ENCODE measurements around the gene PDGFD.

- TF ChIP-seq, protein P1, sequence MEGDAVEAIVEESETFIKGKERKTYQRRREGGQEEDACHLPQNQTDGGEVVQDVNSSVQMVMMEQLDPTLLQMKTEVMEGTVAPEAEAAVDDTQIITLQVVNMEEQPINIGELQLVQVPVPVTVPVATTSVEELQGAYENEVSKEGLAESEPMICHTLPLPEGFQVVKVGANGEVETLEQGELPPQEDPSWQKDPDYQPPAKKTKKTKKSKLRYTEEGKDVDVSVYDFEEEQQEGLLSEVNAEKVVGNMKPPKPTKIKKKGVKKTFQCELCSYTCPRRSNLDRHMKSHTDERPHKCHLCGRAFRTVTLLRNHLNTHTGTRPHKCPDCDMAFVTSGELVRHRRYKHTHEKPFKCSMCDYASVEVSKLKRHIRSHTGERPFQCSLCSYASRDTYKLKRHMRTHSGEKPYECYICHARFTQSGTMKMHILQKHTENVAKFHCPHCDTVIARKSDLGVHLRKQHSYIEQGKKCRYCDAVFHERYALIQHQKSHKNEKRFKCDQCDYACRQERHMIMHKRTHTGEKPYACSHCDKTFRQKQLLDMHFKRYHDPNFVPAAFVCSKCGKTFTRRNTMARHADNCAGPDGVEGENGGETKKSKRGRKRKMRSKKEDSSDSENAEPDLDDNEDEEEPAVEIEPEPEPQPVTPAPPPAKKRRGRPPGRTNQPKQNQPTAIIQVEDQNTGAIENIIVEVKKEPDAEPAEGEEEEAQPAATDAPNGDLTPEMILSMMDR (IDR thresholded peaks at IDR 0.05): no peak
- no peak for TF ChIP-seq EP300 (IDR thresholded peaks at IDR 0.05)
Measured at GRCh38 chr11:104057908-104058307, 106.0 kb downstream of the PDGFD start.

Measured in ovary (tissue), 3 donors.